ENCODE measurements around the gene RLN2.

RLN2 gene

DNA sequence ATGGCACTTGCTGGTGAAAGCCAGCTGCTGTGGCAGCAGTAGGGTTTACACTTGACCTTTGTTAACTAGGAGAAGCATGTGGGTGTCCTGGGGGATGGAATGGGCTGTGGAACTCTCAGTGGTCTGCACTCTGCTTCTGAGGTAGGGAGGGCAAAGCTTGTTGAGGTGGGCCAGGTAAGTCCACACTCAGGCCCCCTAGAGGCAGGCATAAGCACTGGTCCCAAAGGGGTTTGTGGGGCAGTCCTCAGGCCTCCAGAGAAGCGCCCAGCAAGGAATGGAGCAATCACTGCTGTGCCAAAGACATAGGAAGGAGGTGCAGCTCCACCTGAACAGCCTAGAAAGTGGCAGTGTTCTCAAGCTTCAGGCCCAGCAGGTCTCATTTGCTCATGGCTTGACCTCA is 38.6 kb downstream of the RLN2 start:
- DNase-seq = no peak

DNA sequence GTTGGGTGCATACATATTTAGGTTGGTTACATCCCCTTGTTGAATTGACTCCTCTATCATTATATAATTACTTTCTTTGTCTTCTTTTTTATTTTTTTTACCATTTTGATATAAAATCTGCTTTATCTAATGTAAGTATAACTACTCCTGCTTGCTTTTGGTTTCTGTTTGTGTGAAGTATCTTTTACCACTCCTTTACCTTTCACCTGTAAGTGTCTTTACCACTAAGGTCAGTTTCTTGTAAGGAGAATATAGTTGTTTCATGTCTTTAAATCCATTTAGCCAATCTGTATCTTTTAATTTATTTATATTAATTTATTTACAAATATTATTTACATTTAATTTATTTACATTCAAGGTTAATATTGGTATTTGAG is 40.3 kb downstream of the RLN2 start:
- DNase-seq = no peak

DNA sequence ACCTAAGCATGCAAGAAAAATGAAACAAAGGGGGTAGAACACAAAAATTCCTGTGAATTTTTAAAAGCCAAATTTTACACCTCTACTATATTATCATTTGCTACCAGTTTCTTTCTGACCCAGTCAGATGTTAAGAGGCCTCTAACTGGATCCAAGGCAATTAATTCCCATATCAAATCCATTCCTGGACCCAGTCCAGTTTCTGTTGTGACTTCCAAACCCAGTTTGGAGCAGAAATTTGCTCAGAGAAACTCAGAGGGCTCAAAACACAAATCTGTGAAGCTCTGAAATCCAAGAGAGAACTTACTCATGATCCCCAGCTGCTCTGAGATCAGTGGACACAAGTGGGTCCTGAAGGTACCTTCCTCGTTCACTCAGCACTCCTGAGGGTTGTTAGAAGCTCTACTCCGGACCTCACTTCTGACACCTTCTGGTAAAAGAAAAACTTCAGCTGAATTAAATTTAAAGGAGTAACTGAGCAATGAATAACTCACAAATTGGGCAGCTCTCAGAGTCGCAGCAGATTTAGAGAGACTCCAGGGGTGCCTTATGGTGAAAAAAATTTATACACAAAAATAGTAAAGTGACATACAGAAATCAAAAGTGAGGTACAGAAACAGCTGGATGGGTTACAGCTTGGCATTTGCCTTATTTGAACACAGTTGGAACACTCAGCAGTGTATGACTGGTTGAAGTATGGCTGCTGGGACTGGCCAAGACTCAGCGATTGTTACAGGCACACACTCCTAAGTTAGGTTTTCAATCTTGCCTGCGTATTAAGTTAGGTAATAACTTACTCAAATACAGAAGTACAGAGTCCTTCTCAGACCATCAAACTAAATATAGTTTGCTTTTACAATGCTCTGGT is 40.9 kb downstream of the RLN2 start:
- DNase-seq = no peak
